Renal cortex interstitium (tissue), 11 donors: ENCODE data around the gene HTR3E. TPM values are rescaled to one million over a fixed set of nuclear protein-coding genes. Genes with fewer than 3 reads are reported as not detected.
"Not testable (repeated sequence)": the region's sequence is repeated elsewhere in the genome, so short reads cannot be mapped to it uniquely, and the experiment has no call there.

Source experiments
- DNase-seq, 11 donors: peaks; one replicate each; pipeline ENCODE4 v3.0.0-alpha.2; 2013; ENCODE audit warnings: low read depth in 9 of 11, low spot score in 4 of 11; ENCODE audit errors: extremely low read depth in 1 of 11
- polyA plus RNA-seq, 3 donors: library from polyadenylated mRNA; unstranded; fragments of 120-200 nt; gene quantifications; one replicate each; pipeline ENCODE4 v1.2.1, GENCODE V29; 2013; ENCODE audit not compliant: insufficient read length in 3 of 3

The HTR3E gene
- polyA plus RNA-seq, 3 donors, result 0.11 TPM; not detected in 2

DNA sequence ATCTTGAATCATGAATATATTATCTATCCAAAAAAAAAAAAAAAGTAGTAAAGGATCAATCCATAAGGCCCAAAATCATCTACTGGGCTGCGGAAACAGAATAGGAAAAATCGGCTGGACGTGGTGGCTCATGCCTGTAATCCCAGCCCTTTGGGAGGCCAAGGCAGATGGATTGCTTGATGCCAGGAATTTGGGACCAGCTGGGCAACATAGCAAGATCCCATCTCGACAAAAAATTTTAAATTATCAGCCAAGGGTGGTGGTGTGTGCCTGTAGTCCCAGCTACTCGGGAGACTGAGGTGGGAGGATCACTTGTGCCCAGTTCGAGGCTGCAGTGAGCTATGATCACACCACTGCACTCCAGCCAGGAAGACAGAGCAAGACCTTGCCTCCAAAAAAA is 52.3 kb downstream of the HTR3E start:
- no peak for DNase-seq

DNA sequence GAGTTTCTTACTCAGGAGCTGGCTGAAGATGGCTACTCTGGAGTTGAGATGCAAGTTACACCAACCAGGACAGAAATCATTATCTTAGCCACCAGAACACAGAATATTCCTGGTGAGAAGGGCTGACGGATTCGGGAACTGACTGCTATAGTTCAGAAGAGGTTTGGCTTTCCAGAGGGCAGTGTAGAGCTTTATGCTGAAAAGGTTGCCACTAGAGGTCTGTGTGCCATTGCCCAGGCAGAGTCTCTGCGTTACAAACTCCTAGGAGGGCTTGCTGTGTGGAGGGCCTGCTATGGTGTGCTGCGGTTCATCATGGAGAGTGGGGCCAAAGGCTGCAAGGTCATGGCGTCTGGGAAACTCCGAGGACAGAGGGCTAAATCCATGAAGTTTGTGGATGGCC is 52.9 kb downstream of the HTR3E start:
- not testable (repeated sequence) for DNase-seq

DNA sequence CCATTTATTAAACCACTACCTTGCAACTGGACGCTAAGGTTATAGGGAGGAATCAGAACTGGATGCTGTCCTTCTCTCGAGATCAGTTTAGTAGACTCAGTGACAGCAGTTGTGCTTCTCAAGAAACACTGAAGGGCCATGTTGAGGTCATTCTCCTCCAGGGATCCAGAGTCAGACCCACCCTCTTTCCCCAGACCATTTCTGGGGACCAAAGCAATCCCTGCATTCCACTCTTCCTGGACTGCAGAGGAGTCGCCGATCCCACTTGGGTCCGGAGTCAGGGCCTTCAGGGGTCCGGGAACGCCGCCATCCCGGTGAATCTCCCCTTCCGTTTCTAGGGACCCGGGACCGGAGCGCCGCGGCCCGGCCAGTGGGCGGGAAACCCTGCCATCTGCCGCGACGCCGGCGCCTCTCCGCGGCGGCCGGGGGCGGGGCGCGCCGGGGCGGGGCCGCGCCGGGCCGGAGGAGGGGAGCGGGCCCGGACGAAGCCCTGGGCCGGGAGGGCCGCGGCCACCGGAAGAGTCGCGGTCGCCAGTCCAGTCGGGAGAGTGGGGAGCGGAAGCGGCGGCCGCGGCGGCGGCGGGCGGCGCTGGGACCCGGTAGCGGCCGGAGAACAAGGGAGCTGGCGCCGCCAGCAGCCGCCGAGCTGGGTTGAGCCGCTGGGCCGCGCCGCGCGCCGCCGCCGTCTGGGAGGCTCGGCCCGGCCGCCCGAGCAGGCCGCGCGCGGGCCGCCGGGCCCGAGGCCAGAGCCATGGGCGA is 58.2 kb downstream of the HTR3E start, which contains the start of gene DVL3:
DVL3 (plus strand) TSS at position 493 of the 759 bp plus-strand sequence; CDS start at position 752, 259 bp downstream.
- DNase-seq, result peak in 4 of 11 donors; percentile 39 to 58 (median 47)

DNA sequence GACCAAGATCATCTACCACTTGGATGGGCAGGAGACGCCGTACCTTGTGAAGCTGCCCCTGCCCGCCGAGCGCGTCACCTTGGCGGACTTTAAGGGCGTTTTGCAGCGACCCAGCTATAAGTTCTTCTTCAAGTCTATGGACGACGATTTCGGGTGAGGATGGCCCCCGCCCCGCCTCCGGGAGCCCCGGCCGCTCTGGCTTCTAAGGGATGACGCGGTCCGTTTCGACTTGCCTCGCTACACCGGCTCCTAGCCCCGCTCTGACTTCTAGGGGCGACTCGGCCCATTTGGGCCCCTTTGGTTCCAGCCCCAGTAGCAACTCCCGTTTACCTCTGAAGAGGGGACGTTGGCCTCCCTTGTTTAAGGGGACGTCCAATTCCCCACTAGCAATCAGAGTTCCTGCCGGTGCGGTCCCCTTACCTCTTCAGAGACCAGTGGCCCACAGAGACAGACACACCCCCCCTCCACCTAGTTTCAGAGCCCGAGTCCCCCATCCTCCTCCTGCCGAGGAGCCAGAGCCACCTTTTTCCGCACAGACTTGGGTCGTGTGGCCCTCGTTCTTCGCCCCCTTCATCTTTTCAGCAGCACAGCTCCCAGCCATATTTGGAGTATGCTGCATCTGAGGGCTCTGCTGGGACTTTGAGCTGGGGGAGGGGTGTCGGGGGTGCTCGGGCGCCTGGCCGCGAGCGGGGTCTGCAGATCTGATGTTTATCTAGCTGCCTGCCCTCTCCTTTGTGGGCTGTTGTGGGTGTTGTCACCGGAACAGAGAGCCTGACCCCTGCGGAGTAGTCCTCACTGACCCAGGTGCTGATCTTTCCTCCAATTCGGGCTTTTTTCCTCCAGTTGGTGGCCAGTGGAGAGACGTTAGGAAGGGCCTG is 59.0 kb downstream of the HTR3E start:
- peak in 1 of 11 donors; percentile 33 for DNase-seq

DNA sequence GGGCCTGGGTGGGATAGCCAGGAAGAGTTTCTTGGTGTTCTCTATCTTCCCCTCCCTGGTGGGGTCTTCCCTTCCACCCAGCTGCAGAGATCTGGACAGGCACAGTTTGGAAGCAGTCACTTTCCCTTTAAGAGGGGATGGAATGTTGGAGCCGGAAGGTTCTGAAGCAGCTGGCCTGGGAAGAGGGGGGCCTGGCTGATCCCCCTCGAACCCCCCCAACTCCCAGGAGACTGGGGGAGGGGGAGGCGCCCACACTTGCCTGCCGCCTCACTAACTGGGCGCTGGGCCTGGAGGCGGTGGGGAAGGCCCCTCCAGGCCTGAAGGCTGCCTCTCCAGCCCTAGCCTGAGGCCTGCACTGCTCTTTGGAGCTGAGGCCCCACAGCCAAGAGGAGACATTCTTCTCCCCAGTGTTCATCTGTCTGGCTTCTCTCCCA is 59.7 kb downstream of the HTR3E start:
- DNase-seq, result peak in 4 of 11 donors; percentile 28 to 67 (median 61)

Other genes with a start within 250 kb of the HTR3E start
- gene PARL, start 212.2 kb upstream of the HTR3E start, polyA plus RNA-seq, result 10 to 100 TPM; 51.0 to 59.8 (median 51.4) TPM
- gene ABCC5, start 79.2 kb upstream of the HTR3E start, polyA plus RNA-seq, result 10 to 100 TPM; 49.7 to 75.7 (median 51.7) TPM
- gene HTR3D, start 65.3 kb upstream of the HTR3E start, polyA plus RNA-seq, result not detected
- gene HTR3C, start 44.0 kb upstream of the HTR3E start, polyA plus RNA-seq, result not detected
- gene EIF2B5, start 38.3 kb downstream of the HTR3E start, polyA plus RNA-seq, result 10 to 100 TPM; 48.6 to 56.2 (median 49.6) TPM
- 10 to 100 TPM; 65.4 to 89.1 (median 83.6) TPM for gene DVL3, start 58.3 kb downstream of the HTR3E start, polyA plus RNA-seq
- gene AP2M1, start 77.8 kb downstream of the HTR3E start, polyA plus RNA-seq, result 100 to 1,000 TPM; 329 to 372 (median 369) TPM
- 10 to 100 TPM; 57.6 to 71.1 (median 60.9) TPM for gene ABCF3, start 89.1 kb downstream of the HTR3E start, polyA plus RNA-seq
- gene VWA5B2, start 132.5 kb downstream of the HTR3E start, polyA plus RNA-seq, result 1 to 10 TPM; 1.3 to 2.7 (median 1.8) TPM
- gene ALG3, start 151.9 kb downstream of the HTR3E start, polyA plus RNA-seq, result 10 to 100 TPM; 29.2 to 38.1 (median 35.1) TPM
- 1 to 10 TPM; 2.2 to 3.2 (median 3.0) TPM for gene EEF1AKMT4, start 152.6 kb downstream of the HTR3E start, polyA plus RNA-seq
- gene CAMK2N2, start 164.5 kb downstream of the HTR3E start, polyA plus RNA-seq, result under 1 TPM in 2 of 3 donors, not detected in 1; 0.17 to 0.33 TPM
- gene ECE2, start 179.0 kb downstream of the HTR3E start, polyA plus RNA-seq, result not detected
- 100 to 1,000 TPM; 210 to 252 (median 223) TPM for gene PSMD2, start 202.2 kb downstream of the HTR3E start, polyA plus RNA-seq
- gene EIF4G1, start 217.5 kb downstream of the HTR3E start, polyA plus RNA-seq, result 100 to 1,000 TPM; 171 to 242 (median 221) TPM
- 10 to 100 TPM in 2 of 3 donors, 1 to 10 TPM in 1; 9.7 to 17.2 (median 12.9) TPM for gene FAM131A, start 240.5 kb downstream of the HTR3E start, polyA plus RNA-seq